H1 (cell line): ENCODE measurements around the gene SGCE.

Experiments used
- BRCA1 ChIP-seq: IDR thresholded peaks from 2 replicates; pipeline ENCODE4 v1.6.1; 2012; ENCODE audit warnings: low read depth, low read length, improper control_type of control experiment
- CBX8 ChIP-seq: fragments of 300-800, 300-1000 bp; sonication (generic); IDR thresholded peaks from 2 replicates; pipeline ENCODE4 v1.7.1; 2016; ENCODE audit warnings: low read depth, low read length, borderline replicate concordance
- CEBPB ChIP-seq: IDR thresholded peaks from 2 replicates; pipeline ENCODE4 v1.6.1; 2012; ENCODE audit warnings: low read depth, low read length
- CTCF ChIP-seq, 3 experiments: IDR thresholded peaks; 1 replicate in 2 of 3; 2 replicates in 1 of 3; pipeline versions ENCODE4 v1.5.1 to v1.6.1; 2011; ENCODE audit warnings: low read length in 3 of 3, mild to moderate bottlenecking in 3 of 3, inconsistent platforms in 2 of 3, low read depth in 1 of 3, moderate library complexity in 1 of 3; ENCODE audit not compliant: insufficient read depth in 1 of 3; ENCODE audit errors: control extremely low read depth in 1 of 3
- EP300 ChIP-seq, 2 experiments: IDR thresholded peaks; 1 replicate in 1 of 2; 2 replicates in 1 of 2; pipeline ENCODE4 v1.6.1; 2011 to 2012; ENCODE audit warnings: low read depth in 2 of 2, low read length in 2 of 2, mild to moderate bottlenecking in 2 of 2, borderline replicate concordance in 1 of 2, inconsistent platforms in 1 of 2, moderate library complexity in 1 of 2

DNA sequence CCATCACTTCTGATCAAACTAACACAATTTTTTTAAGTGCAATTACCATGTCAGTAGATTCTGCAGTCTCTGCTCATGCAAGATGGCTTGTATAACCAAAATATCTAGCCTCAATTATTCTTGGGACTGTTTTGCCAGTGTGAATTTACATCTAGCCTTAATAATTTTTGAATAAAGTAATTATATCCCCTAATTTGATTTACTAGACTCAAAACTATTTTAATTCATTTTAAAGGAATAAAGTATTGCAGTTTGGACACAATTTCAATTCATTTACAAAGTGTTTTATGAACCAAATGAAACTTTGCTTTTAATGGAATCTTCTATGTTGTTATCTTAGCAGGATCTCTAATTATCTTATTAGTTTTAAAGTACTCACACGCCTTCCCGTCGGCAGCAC, 55.7 kb downstream of the SGCE start:
- TF ChIP-seq CTCF (IDR thresholded peaks at IDR 0.05; ENCODE audit: control extremely low read depth in 1 of 3, insufficient read depth in 1 of 3, low read depth in 1 of 3, low read length in 3 of 3) (no peak), CEBPB (no peak), EP300 (IDR thresholded peaks at IDR 0.05; ENCODE audit: borderline replicate concordance in 1 of 2, low read depth in 2 of 2, low read length in 2 of 2) (no peak), BRCA1 (no peak), CBX8 (no peak)
